Measurements from ENCODE around the gene HS3ST4.

DNA sequence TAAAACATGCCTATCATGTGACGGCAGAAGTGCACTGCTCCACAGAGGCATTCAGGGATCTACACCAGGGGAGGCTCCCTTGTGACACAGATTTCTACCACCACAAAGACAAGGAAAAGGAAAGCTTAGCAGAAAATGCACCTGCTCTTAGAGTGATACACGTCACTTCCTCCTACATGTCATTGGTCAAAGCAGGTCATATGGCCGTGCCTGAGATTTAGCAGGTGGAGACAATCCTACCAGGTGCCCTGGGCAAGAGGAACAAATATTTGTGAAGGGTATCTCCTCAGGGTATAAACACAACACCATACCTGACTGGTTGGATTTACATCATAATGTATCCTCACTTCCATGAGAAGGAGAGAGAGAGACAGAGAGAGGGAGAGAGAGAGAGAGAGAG lies 362.1 kb downstream of the HS3ST4 start:
- TF ChIP-seq, protein P1, sequence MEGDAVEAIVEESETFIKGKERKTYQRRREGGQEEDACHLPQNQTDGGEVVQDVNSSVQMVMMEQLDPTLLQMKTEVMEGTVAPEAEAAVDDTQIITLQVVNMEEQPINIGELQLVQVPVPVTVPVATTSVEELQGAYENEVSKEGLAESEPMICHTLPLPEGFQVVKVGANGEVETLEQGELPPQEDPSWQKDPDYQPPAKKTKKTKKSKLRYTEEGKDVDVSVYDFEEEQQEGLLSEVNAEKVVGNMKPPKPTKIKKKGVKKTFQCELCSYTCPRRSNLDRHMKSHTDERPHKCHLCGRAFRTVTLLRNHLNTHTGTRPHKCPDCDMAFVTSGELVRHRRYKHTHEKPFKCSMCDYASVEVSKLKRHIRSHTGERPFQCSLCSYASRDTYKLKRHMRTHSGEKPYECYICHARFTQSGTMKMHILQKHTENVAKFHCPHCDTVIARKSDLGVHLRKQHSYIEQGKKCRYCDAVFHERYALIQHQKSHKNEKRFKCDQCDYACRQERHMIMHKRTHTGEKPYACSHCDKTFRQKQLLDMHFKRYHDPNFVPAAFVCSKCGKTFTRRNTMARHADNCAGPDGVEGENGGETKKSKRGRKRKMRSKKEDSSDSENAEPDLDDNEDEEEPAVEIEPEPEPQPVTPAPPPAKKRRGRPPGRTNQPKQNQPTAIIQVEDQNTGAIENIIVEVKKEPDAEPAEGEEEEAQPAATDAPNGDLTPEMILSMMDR (IDR thresholded peaks at IDR 0.05; ENCODE audit: insufficient read depth, low read depth, low read length): no peak
- TF ChIP-seq EZH2 (IDR thresholded peaks at IDR 0.05; ENCODE audit: insufficient read depth, low read length): no peak

Measured in astrocyte (in vitro differentiated cells and primary cell).